Stimulated activated naive CD8-positive, alpha-beta T cell treated with anti-CD3 and anti-CD28 coated beads, Interleukin-15, amount 100 ng/mL, for 72 hours (primary cell): ENCODE measurements around the gene HOXC12.

Experiments used
- ATAC-seq: fragments of 150-1000 bp; cut with Tn5 transposase; 2 replicates; pipeline ENCODE4 v1.10.0; 2021; ENCODE audit warnings: mild to moderate bottlenecking, moderate library complexity
- DNase-seq, 2 donors: peaks; one replicate each; pipeline ENCODE4 v3.0.0; 2021 to 2022
- H3K27ac Mint-ChIP-seq, 2 donors: one replicate each; pipeline ENCODE4 v1.8.0; 2022; ENCODE audit warnings: mild to moderate bottlenecking in 2 of 2, mixed read lengths in 2 of 2, moderate library complexity in 2 of 2
- H3K27me3 Mint-ChIP-seq: one replicate; pipeline ENCODE4 v1.8.0; 2022; ENCODE audit warnings: mixed read lengths
- H3K4me1 Mint-ChIP-seq: one replicate; pipeline ENCODE4 v1.8.0; 2022; ENCODE audit warnings: mild to moderate bottlenecking, mixed read lengths
- H3K4me3 Mint-ChIP-seq, 2 donors: one replicate each; pipeline ENCODE4 v1.8.0; 2022; ENCODE audit warnings: mild to moderate bottlenecking in 2 of 2, mixed read lengths in 2 of 2, moderate library complexity in 1 of 2
- H3K9me3 Mint-ChIP-seq, 2 donors: one replicate each; pipeline ENCODE4 v1.8.0; 2022; ENCODE audit warnings: mixed read lengths in 2 of 2

Gene HOXC12

GRCh38 chr12:53950437-53950773, 4.3 kb upstream of the HOXC12 start:
- Mint-ChIP-seq H3K4me1 (peaks cover 37% of the 10 kb centered on the region), H3K27me3 (peaks cover 100% of the 10 kb centered on the region), H3K27ac (no peak overlapping the region), H3K9me3 (no peaks in the 10 kb centered on the region), H3K4me3 (no peak overlapping the region)
- DNase-seq (no peak), ATAC-seq (no peak)

GRCh38 chr12:53950789-53951576, 3.7 kb upstream of the HOXC12 start:
- Mint-ChIP-seq H3K27me3 (peaks cover 100% of the 10 kb centered on the region), H3K4me3 (no peak overlapping the region), H3K9me3 (no peaks in the 10 kb centered on the region), H3K27ac (peak overlapping the region in 1 of 2 donors; percentile 87), H3K4me1 (peaks cover 42% of the 10 kb centered on the region)
- ATAC-seq (no peak), DNase-seq (no peak)

GRCh38 chr12:53951577-53952334, 2.9 kb upstream of the HOXC12 start:
- Mint-ChIP-seq H3K27me3 (peaks cover 100% of the 10 kb centered on the region), H3K4me3 (no peak overlapping the region), H3K4me1 (peaks cover 50% of the 10 kb centered on the region), H3K27ac (peak overlapping the region in 1 of 2 donors; percentile 87), H3K9me3 (no peaks in the 10 kb centered on the region)
- ATAC-seq (no peak), DNase-seq (no peak)

- Mint-ChIP-seq H3K4me1 (peaks cover 55% of the 10 kb centered on the region), H3K27ac (peak overlapping the region in 1 of 2 donors; percentile 67), H3K9me3 (no peaks in the 10 kb centered on the region), H3K27me3 (peaks cover 100% of the 10 kb centered on the region), H3K4me3 (peak overlapping the region in 1 of 2 donors; percentile 26)
- no peak for ATAC-seq
- DNase-seq, result no peak
Measured at GRCh38 chr12:53952335-53952694, 2.4 kb upstream of the HOXC12 start.

GRCh38 chr12:53952871-53953734, 1.6 kb upstream of the HOXC12 start:
- Mint-ChIP-seq H3K4me3 (no peak overlapping the region), H3K27ac (peak overlapping the region in 1 of 2 donors; percentile 88), H3K4me1 (peaks cover 55% of the 10 kb centered on the region), H3K9me3 (no peaks in the 10 kb centered on the region), H3K27me3 (peaks cover 100% of the 10 kb centered on the region)
- DNase-seq (no peak), ATAC-seq (no peak)

GRCh38 chr12:53953831-53954693, 641 bp upstream of the HOXC12 start:
- Mint-ChIP-seq H3K4me3 (no peak overlapping the region), H3K27ac (peak overlapping the region in 1 of 2 donors; percentile 88), H3K9me3 (no peaks in the 10 kb centered on the region), H3K4me1 (peaks cover 55% of the 10 kb centered on the region), H3K27me3 (peaks cover 100% of the 10 kb centered on the region)
- DNase-seq, result no peak
- no peak for ATAC-seq

- peaks cover 100% of the 10 kb centered on the region for H3K27me3 Mint-ChIP-seq
- peaks cover 61% of the 10 kb centered on the region for H3K4me1 Mint-ChIP-seq
- no peaks in the 10 kb centered on the region for H3K9me3 Mint-ChIP-seq
- peak overlapping the region in 1 of 2 donors; percentile 15 for H3K27ac Mint-ChIP-seq
- DNase-seq (no peak), ATAC-seq (no peak)
- H3K4me3 Mint-ChIP-seq, result no peak overlapping the region
Measured at GRCh38 chr12:53955036-53955775, 503 bp downstream of the HOXC12 start.

- no peaks in the 10 kb centered on the region for H3K9me3 Mint-ChIP-seq
- DNase-seq (no peak), ATAC-seq (no peak)
- peaks cover 100% of the 10 kb centered on the region for H3K27me3 Mint-ChIP-seq
- H3K4me1 Mint-ChIP-seq, result peaks cover 67% of the 10 kb centered on the region
- no peak overlapping the region for H3K4me3 Mint-ChIP-seq
- no peak overlapping the region for H3K27ac Mint-ChIP-seq
Measured at GRCh38 chr12:53955776-53956250, 1.1 kb downstream of the HOXC12 start.

- no peak for DNase-seq
- no peaks in the 10 kb centered on the region for H3K9me3 Mint-ChIP-seq
- H3K4me3 Mint-ChIP-seq, result peak overlapping the region in 1 of 2 donors; percentile 22
- no peak overlapping the region for H3K27ac Mint-ChIP-seq
- H3K4me1 Mint-ChIP-seq, result peaks cover 62% of the 10 kb centered on the region
- H3K27me3 Mint-ChIP-seq, result peaks cover 100% of the 10 kb centered on the region
- peak; percentile 61 for ATAC-seq
Measured at GRCh38 chr12:53956251-53956887, 1.7 kb downstream of the HOXC12 start.

GRCh38 chr12:53956914-53957536, 2.3 kb downstream of the HOXC12 start:
- no peaks in the 10 kb centered on the region for H3K9me3 Mint-ChIP-seq
- H3K27me3 Mint-ChIP-seq, result peaks cover 100% of the 10 kb centered on the region
- ATAC-seq, result no peak
- no peak for DNase-seq
- H3K27ac Mint-ChIP-seq, result no peak overlapping the region
- peaks cover 56% of the 10 kb centered on the region for H3K4me1 Mint-ChIP-seq
- H3K4me3 Mint-ChIP-seq, result peak overlapping the region in 1 of 2 donors; percentile 22

GRCh38 chr12:53958128-53958527, 3.4 kb downstream of the HOXC12 start:
- Mint-ChIP-seq H3K27ac (no peak overlapping the region), H3K4me3 (no peak overlapping the region), H3K9me3 (no peaks in the 10 kb centered on the region), H3K27me3 (peaks cover 100% of the 10 kb centered on the region), H3K4me1 (peaks cover 45% of the 10 kb centered on the region)
- ATAC-seq (no peak), DNase-seq (no peak)

GRCh38 chr12:53959314-53959713, 4.6 kb downstream of the HOXC12 start:
- Mint-ChIP-seq H3K27me3 (peaks cover 100% of the 10 kb centered on the region), H3K4me1 (peaks cover 43% of the 10 kb centered on the region), H3K27ac (no peak overlapping the region), H3K4me3 (no peak overlapping the region), H3K9me3 (no peaks in the 10 kb centered on the region)
- ATAC-seq (no peak), DNase-seq (no peak)

GRCh38 chr12:53960187-53961024, 5.7 kb downstream of the HOXC12 start:
- Mint-ChIP-seq H3K4me1 (peaks cover 49% of the 10 kb centered on the region), H3K27ac (peak overlapping the region in 1 of 2 donors; percentile 93), H3K9me3 (no peaks in the 10 kb centered on the region), H3K4me3 (no peak overlapping the region), H3K27me3 (peaks cover 100% of the 10 kb centered on the region)
- DNase-seq, result no peak
- no peak for ATAC-seq
